Endometrial microvascular endothelial cells (primary cell): ENCODE data around the gene RADIL. TPM values are rescaled to one million over a fixed set of nuclear protein-coding genes. Genes with fewer than 3 reads are reported as not detected.

ENCODE experiments used
- in situ Hi-C: cut with HindIII; loops from 2 replicates; pipeline ENCODE4 v1.10.0; 2017; ENCODE audit warnings: low sequenced_read_pairs, low pct_unique_long_range_greater_than_20kb; ENCODE audit errors: inconsistent ontology term
- total RNA-seq: library from RNA; depleted of rRNA; stranded (reverse); fragments of >200 nt; gene quantifications from one replicate; pipeline ENCODE4 v1.2.3, GENCODE V29; 2015; ENCODE audit errors: inconsistent ontology term

RADIL gene
- total RNA-seq, 1 donor from 2014 or later: not detected

GRCh38 chr7:4836206-4836661, 47.3 kb downstream of the RADIL start:
- in situ Hi-C loops: no loop called here

DNA sequence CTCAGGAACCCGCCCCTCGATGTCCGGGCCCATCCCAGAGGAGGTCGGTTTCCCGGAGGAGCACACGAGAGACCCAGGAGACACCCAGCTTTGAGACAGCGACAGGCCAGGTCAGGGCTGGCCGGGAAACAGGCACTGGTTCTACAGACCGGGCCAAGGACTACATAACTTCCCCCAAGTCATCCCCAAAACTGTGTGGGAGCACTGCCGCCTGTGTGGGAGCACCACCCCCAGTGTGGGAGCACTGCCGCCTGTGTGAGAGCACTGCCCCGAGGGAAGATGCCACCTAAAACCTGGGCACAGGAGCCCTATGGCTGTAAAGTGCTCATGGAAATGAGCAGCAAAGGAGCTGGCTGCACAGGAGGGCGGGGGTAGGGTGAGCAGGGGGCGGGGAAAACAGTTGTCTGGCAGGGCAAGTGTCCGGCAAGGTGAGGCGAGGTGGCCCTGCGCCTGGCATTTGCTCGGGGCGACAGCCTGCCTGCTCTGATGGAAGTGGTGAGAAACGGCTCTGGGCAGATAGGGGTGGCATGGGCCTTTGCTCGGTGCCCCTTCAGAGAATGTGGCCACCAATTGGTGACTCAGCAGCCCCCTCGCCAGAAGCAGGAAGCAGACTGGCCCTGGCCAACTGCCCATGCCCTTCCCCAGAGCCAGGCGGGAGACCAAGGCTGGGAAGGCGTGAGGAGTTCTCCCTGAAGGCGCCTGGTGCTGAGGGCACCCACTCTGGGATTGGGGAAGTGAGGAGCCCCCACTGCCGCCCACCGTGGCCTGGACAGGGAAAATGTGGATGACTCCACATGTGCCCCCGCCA, 47.9 kb downstream of the RADIL start:
- in situ Hi-C loops: no loop called here

- in situ Hi-C loops: no loop called here
Observed at GRCh38 chr7:4834601-4835397, 48.7 kb downstream of the RADIL start.

GRCh38 chr7:4833691-4834600, 49.6 kb downstream of the RADIL start:
- in situ Hi-C loops: no loop called here

GRCh38 chr7:4833176-4833575, 50.3 kb downstream of the RADIL start:
- in situ Hi-C loops: no loop called here

GRCh38 chr7:4832711-4833110, 50.8 kb downstream of the RADIL start:
- in situ Hi-C loops: no loop called here

GRCh38 chr7:4831723-4832495, 51.6 kb downstream of the RADIL start:
- in situ Hi-C loops: no loop called here

GRCh38 chr7:4830176-4830575, 53.3 kb downstream of the RADIL start:
- in situ Hi-C loops: no loop called here

GRCh38 chr7:4828720-4829383, 54.7 kb downstream of the RADIL start:
- in situ Hi-C loops: no loop called here

DNA sequence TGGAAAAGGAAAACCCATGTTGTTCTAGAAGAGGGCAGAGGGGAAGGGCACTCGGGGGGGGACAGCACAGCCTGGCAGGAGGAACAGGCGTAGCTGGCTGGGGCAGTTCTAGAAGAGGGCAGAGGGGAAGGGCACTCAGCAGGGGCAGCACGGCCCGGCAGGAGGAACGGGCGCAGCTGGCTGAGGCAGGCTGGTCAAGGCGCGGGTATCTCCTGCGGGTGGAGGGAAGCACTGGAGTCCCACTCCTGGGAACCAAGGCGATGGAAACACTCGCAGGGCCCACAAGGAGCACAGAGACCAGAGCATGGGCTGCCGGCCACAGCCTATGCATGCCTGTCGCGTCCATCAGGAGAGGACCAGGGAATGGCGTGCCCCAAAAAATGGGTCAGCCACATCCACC, 58.4 kb downstream of the RADIL start:
- in situ Hi-C loops: no loop called here

- in situ Hi-C loops: no loop called here
Observed at GRCh38 chr7:4824120-4824775, 59.3 kb downstream of the RADIL start.

DNA sequence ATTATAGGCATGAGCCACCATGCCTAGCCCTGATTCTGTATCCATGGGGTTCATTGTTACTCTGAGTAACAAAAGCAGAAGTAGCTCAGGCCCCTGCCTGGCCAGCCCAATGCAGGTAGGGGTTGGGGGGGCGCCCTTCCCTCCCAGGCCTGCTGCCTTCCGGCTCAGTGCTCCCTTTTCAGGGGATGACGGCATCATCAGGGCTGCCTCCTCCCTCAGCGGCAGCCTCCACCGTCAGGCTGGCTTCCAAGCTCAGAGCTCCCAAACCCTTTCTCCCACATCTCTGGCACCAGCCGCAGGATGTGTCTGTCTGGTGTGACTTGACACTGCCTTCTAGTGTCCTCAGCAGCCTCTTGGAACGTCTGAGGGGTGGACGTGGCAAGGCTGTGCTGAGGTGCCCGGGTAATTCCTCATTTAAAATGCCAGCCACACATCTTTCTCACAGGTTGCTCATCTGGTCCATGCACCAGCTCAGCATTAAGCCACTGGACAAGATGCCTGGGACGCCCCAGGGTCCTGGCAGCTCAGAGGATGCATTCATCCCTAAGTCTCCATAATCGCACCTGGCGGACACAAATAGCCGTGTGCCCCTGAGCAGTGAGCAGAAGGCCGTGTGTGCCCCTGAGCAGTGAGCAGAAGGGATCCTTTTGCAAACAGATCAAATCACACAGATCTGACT, 59.9 kb downstream of the RADIL start:
- in situ Hi-C loops: no loop called here

DNA sequence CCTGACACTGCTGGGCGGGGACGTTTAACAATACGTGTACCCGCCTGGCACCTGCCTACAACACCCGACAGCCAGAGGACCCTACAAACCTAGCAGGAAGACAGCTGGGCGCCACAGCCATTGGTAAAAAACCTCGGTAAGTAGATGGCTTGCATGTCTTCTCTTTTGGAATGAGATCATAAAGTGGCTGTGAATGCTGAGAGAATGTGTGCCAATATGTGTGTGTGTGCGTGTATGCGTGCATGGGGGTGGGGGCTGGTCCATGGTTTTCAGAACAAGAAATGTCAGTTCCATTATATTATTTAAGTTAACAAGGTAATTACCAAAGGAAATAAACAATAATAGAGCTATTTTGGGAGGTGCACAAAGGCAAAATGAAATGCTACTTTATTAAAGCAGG, 60.8 kb downstream of the RADIL start:
- in situ Hi-C loops: no loop called here

DNA sequence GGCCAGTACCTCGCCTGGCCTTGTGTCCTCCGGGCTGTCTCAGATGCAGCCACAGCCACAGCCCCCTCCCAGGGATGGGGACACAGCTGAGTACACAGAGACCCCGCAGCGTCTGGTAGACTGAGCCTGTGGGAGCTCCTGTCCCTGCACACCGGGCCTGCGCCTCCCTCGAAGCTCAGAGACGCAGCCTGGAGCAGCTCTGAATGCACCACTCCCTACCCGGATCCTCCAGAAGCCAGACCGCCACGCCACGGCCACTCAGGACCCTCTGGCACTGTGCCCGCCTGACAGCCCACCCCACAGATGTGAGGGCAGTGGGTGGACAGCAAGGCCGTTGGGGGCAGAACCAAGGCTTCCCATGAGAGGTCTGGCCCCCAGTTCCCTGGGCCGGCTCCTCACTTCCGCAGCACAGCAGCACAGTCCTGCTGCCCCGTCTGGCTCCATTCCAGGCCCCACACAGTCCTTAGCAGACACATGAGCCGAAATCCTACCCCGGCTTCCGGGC, 62.5 kb downstream of the RADIL start:
- in situ Hi-C loops: no loop called here

DNA sequence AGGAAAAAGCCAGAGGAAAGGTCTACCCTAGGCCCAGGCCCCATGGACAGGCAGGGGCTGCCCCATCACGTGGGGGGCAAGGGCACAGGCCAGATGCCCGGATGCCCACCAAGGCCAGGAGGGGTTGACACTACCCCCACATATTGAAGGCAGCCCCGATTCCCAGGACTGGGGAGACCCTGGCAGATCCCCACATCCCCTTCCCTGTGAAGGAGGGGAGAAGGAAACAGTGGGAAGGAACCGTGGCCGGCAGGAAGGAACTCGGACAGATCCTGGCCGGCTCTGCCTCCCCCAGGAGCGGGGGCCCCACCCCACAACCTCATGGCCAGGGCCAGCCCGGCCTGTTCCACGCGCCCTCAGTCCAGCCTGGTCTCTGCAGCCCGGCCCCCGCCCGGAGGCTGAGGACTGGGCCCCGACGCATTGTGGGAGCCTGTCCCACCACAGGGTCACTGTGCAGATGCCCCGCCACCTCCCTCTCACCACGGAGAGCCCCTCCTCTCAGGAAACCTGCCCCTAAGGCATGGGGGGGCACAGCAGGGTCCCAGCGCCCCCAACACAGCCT, 63.0 kb downstream of the RADIL start:
- in situ Hi-C loops: no loop called here

DNA sequence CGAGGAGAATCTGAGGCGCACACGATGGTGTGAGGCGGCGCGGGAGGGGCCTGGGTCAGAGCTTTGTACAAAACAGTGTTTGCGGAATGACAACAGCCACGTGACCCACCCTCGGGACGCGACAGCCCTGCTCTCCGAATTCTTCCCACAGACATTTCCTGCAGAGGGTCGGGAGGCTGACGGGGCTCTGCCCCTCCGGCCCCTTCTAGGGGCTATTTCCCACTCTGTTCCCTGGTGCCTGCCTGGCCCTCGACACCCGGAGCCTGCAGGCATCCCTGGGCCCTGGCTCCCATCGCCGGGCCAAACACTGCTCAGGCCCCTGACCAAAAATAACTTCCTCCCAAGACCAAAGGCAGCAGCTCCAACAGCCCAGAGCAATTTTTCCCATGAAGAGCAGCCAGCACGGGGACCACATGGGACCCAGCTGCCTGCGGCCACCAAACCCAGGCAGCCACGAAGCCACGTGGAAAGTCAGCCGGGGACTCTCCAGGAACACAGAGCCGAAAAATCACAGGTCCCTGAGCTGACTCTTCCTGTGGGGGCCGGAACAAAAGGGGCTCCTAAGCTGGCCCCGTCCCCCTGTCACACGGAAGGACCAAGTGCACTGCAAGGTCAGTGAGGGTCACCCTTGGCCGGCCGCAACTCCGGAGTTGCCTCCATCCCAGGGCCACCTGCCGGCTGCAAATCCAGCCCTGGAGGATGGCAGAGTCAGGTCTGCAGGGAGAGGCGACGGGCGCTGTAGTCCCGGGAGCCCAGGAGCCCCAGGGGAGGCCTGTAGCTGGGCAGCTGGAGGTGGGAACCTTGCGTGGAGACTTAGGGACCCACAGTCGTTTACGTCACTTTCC, 63.7 kb downstream of the RADIL start:
- in situ Hi-C loops: no loop called here
